ENCODE measurements around the gene POLR1A.

Gene POLR1A

DNA sequence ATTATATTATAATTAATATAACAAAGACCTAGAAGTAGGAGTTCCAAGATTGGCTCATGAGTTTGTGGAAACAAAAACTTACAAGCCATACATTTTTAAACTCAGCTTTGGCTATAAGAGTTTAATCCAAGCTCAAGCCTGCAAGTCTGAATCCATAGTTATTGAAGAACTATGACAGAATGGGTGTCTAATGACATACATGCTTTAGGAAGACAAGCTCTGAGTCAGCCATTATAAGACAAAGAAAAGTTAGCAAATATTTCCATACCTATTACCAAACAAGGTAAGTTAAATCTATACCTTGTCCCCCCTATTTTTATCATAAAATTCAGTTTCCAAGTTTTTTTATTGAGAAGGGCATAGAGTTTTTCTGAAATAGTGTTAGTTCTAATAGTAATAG, 95.6 kb downstream of the POLR1A start:
- no peak overlapping the region for H2AK5ac ChIP-seq (ENCODE audit: low read length, severe bottlenecking)
- no peak overlapping the region for H3K14ac ChIP-seq (ENCODE audit: low read length in 2 of 2)
- H3K79me1 ChIP-seq (replicated peaks; ENCODE audit: low read length, poor library complexity, severe bottlenecking): no peaks in the 10 kb centered on the region
- no peak overlapping the region for H2AFZ ChIP-seq (ENCODE audit: low read depth, low read length)
- no peaks in the 10 kb centered on the region for H3K27me3 ChIP-seq (ENCODE audit: control insufficient read depth in 1 of 2, insufficient read depth in 1 of 2, low read length in 2 of 2)
- H3K9me3 ChIP-seq (ENCODE audit: control insufficient read depth, low read length): peaks cover 37% of the 10 kb centered on the region
- no peak overlapping the region for H2BK12ac ChIP-seq (ENCODE audit: low read length in 2 of 2)
- no peak for DNase-seq
- H3K4me2 ChIP-seq (ENCODE audit: low read length, poor library complexity, severe bottlenecking): no peak overlapping the region
- peaks cover 9% of the 10 kb centered on the region for H3K4me1 ChIP-seq (ENCODE audit: control insufficient read depth, insufficient read depth, low read depth, low read length)
- H3K36me3 ChIP-seq (ENCODE audit: control insufficient read depth in 1 of 2, insufficient read depth in 2 of 2, low read depth in 1 of 2, low read length in 2 of 2): no peaks in the 10 kb centered on the region
- H4K8ac ChIP-seq (ENCODE audit: low read length): no peak overlapping the region
- no peak overlapping the region for H2BK15ac ChIP-seq (ENCODE audit: low read depth, poor library complexity, severe bottlenecking)
- no peak overlapping the region for H3K23ac ChIP-seq (ENCODE audit: low read length in 2 of 2)
- no peak overlapping the region for H2BK120ac ChIP-seq (ENCODE audit: low read depth, low read length)
- no peak overlapping the region for H3K9ac ChIP-seq (ENCODE audit: low read length)
- no peak overlapping the region for H3K4me3 ChIP-seq (ENCODE audit: insufficient read depth in 1 of 2, low read depth in 1 of 2, low read length in 2 of 2)
- H3K18ac ChIP-seq (ENCODE audit: low read depth in 1 of 2, low read length in 2 of 2): no peak overlapping the region
- no peak overlapping the region for H3K27ac ChIP-seq (ENCODE audit: low read length, poor library complexity, severe bottlenecking)
- H4K91ac ChIP-seq (ENCODE audit: low read length): no peak overlapping the region
- no peak overlapping the region for H2BK5ac ChIP-seq (ENCODE audit: low read depth, low read length, poor library complexity, severe bottlenecking)
- H3K4ac ChIP-seq (ENCODE audit: low read depth in 1 of 2, low read length in 2 of 2): no peak overlapping the region

- Histone ChIP-seq H2BK15ac (ENCODE audit: low read depth, poor library complexity, severe bottlenecking) (no peak overlapping the region), H2BK120ac (ENCODE audit: low read depth, low read length) (no peak overlapping the region), H3K18ac (ENCODE audit: low read depth in 1 of 2, low read length in 2 of 2) (no peak overlapping the region), H3K4ac (ENCODE audit: low read depth in 1 of 2, low read length in 2 of 2) (no peak overlapping the region), H2BK5ac (ENCODE audit: low read depth, low read length, poor library complexity, severe bottlenecking) (no peak overlapping the region), H2AK5ac (ENCODE audit: low read length, severe bottlenecking) (no peak overlapping the region), H3K4me3 (ENCODE audit: insufficient read depth in 1 of 2, low read depth in 1 of 2, low read length in 2 of 2) (no peak overlapping the region), H3K4me1 (ENCODE audit: control insufficient read depth, insufficient read depth, low read depth, low read length) (peaks cover 2% of the 10 kb centered on the region), H2AFZ (ENCODE audit: low read depth, low read length) (no peak overlapping the region), H2BK12ac (ENCODE audit: low read length in 2 of 2) (no peak overlapping the region), H3K9me3 (ENCODE audit: control insufficient read depth, low read length) (peaks cover 31% of the 10 kb centered on the region), H3K4me2 (ENCODE audit: low read length, poor library complexity, severe bottlenecking) (no peak overlapping the region), H3K27ac (ENCODE audit: low read length, poor library complexity, severe bottlenecking) (no peak overlapping the region), H3K23ac (ENCODE audit: low read length in 2 of 2) (no peak overlapping the region), H3K79me1 (replicated peaks; ENCODE audit: low read length, poor library complexity, severe bottlenecking) (no peaks in the 10 kb centered on the region), H3K9ac (ENCODE audit: low read length) (no peak overlapping the region), H4K8ac (ENCODE audit: low read length) (no peak overlapping the region), H3K14ac (ENCODE audit: low read length in 2 of 2) (no peak overlapping the region), H3K27me3 (ENCODE audit: control insufficient read depth in 1 of 2, insufficient read depth in 1 of 2, low read length in 2 of 2) (no peaks in the 10 kb centered on the region), H4K91ac (ENCODE audit: low read length) (no peak overlapping the region), H3K36me3 (ENCODE audit: control insufficient read depth in 1 of 2, insufficient read depth in 2 of 2, low read depth in 1 of 2, low read length in 2 of 2) (no peaks in the 10 kb centered on the region)
- DNase-seq: no peak
- WGBS: 71% methylated on average over 2 of the region's 2 CpGs
Observed at GRCh38 chr2:86006524-86006923, 99.2 kb downstream of the POLR1A start.

DNA sequence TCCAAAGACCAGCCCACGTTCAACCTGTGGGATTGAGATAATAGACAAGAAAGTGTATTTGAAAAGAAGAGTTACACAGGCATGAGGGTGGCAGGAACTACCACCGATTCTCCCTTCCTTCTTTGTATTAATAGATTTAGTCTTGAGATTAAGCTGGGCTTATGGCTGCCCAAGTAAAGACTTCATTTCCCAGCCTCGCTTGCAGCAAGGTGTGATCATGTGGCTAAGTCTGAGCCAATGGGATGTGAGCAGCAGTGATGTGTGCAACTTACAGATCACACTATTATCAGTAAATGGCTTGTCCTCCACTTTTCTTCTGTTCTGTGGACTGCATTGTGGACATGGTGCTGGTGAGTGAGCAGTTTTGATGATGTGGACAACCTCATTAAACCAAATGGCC, 101.7 kb downstream of the POLR1A start:
- H3K4me3 ChIP-seq (ENCODE audit: insufficient read depth in 1 of 2, low read depth in 1 of 2, low read length in 2 of 2): no peak overlapping the region
- no peak overlapping the region for H4K91ac ChIP-seq (ENCODE audit: low read length)
- no peak overlapping the region for H3K9ac ChIP-seq (ENCODE audit: low read length)
- peaks cover 31% of the 10 kb centered on the region for H3K9me3 ChIP-seq (ENCODE audit: control insufficient read depth, low read length)
- H3K4ac ChIP-seq (ENCODE audit: low read depth in 1 of 2, low read length in 2 of 2): no peak overlapping the region
- no peaks in the 10 kb centered on the region for H3K79me1 ChIP-seq (replicated peaks; ENCODE audit: low read length, poor library complexity, severe bottlenecking)
- H3K27ac ChIP-seq (ENCODE audit: low read length, poor library complexity, severe bottlenecking): no peak overlapping the region
- no peaks in the 10 kb centered on the region for H3K27me3 ChIP-seq (ENCODE audit: control insufficient read depth in 1 of 2, insufficient read depth in 1 of 2, low read length in 2 of 2)
- no peak overlapping the region for H2BK120ac ChIP-seq (ENCODE audit: low read depth, low read length)
- no peak overlapping the region for H3K14ac ChIP-seq (ENCODE audit: low read length in 2 of 2)
- no peak overlapping the region for H2AFZ ChIP-seq (ENCODE audit: low read depth, low read length)
- H4K8ac ChIP-seq (ENCODE audit: low read length): no peak overlapping the region
- no peak overlapping the region for H2BK5ac ChIP-seq (ENCODE audit: low read depth, low read length, poor library complexity, severe bottlenecking)
- WGBS: 90% methylated on average over 2 of the region's 3 CpGs
- no peak overlapping the region for H3K23ac ChIP-seq (ENCODE audit: low read length in 2 of 2)
- H3K36me3 ChIP-seq (ENCODE audit: control insufficient read depth in 1 of 2, insufficient read depth in 2 of 2, low read depth in 1 of 2, low read length in 2 of 2): no peaks in the 10 kb centered on the region
- H2BK12ac ChIP-seq (ENCODE audit: low read length in 2 of 2): no peak overlapping the region
- no peak overlapping the region for H2BK15ac ChIP-seq (ENCODE audit: low read depth, poor library complexity, severe bottlenecking)
- no peak overlapping the region for H2AK5ac ChIP-seq (ENCODE audit: low read length, severe bottlenecking)
- H3K4me1 ChIP-seq (ENCODE audit: control insufficient read depth, insufficient read depth, low read depth, low read length): peaks cover 10% of the 10 kb centered on the region
- DNase-seq: no peak
- H3K4me2 ChIP-seq (ENCODE audit: low read length, poor library complexity, severe bottlenecking): no peak overlapping the region
- H3K18ac ChIP-seq (ENCODE audit: low read depth in 1 of 2, low read length in 2 of 2): no peak overlapping the region

GRCh38 chr2:86003104-86003503, 102.6 kb downstream of the POLR1A start:
- H3K23ac ChIP-seq (ENCODE audit: low read length in 2 of 2): no peak overlapping the region
- no peaks in the 10 kb centered on the region for H3K27me3 ChIP-seq (ENCODE audit: control insufficient read depth in 1 of 2, insufficient read depth in 1 of 2, low read length in 2 of 2)
- H3K4me3 ChIP-seq (ENCODE audit: insufficient read depth in 1 of 2, low read depth in 1 of 2, low read length in 2 of 2): no peak overlapping the region
- H2BK12ac ChIP-seq (ENCODE audit: low read length in 2 of 2): no peak overlapping the region
- H2AK5ac ChIP-seq (ENCODE audit: low read length, severe bottlenecking): no peak overlapping the region
- H3K9me3 ChIP-seq (ENCODE audit: control insufficient read depth, low read length): peaks cover 31% of the 10 kb centered on the region
- H2BK15ac ChIP-seq (ENCODE audit: low read depth, poor library complexity, severe bottlenecking): no peak overlapping the region
- no peak overlapping the region for H3K27ac ChIP-seq (ENCODE audit: low read length, poor library complexity, severe bottlenecking)
- peaks cover 15% of the 10 kb centered on the region for H3K4me1 ChIP-seq (ENCODE audit: control insufficient read depth, insufficient read depth, low read depth, low read length)
- no peaks in the 10 kb centered on the region for H3K79me1 ChIP-seq (replicated peaks; ENCODE audit: low read length, poor library complexity, severe bottlenecking)
- no peak for DNase-seq
- no peak overlapping the region for H3K9ac ChIP-seq (ENCODE audit: low read length)
- no peak overlapping the region for H3K18ac ChIP-seq (ENCODE audit: low read depth in 1 of 2, low read length in 2 of 2)
- no peak overlapping the region for H3K4ac ChIP-seq (ENCODE audit: low read depth in 1 of 2, low read length in 2 of 2)
- WGBS: 83% methylated on average over 1 of the region's 1 CpG
- no peaks in the 10 kb centered on the region for H3K36me3 ChIP-seq (ENCODE audit: control insufficient read depth in 1 of 2, insufficient read depth in 2 of 2, low read depth in 1 of 2, low read length in 2 of 2)
- no peak overlapping the region for H2BK120ac ChIP-seq (ENCODE audit: low read depth, low read length)
- H2AFZ ChIP-seq (ENCODE audit: low read depth, low read length): no peak overlapping the region
- no peak overlapping the region for H3K4me2 ChIP-seq (ENCODE audit: low read length, poor library complexity, severe bottlenecking)
- peak overlapping the region; percentile 8 for H4K8ac ChIP-seq (ENCODE audit: low read length)
- H4K91ac ChIP-seq (ENCODE audit: low read length): no peak overlapping the region
- H2BK5ac ChIP-seq (ENCODE audit: low read depth, low read length, poor library complexity, severe bottlenecking): no peak overlapping the region
- no peak overlapping the region for H3K14ac ChIP-seq (ENCODE audit: low read length in 2 of 2)
